ENCODE data around the gene KIF26B. TPM values are rescaled to one million over a fixed set of nuclear protein-coding genes. Genes with fewer than 3 reads are reported as not detected.
A peak's percentile ranks its signal among the peaks of the same experiment; 100 is the strongest.
"Not testable (repeated sequence)": the region's sequence is repeated elsewhere in the genome, so short reads cannot be mapped to it uniquely, and the experiment has no call there.

The KIF26B gene
- total and polyA plus RNA-seq, 2 experiments from 2014 or later, result 2.5 to 8.0 TPM

- in situ Hi-C loops (cut with MboI), result no loop called here
Measured at GRCh38 chr1:245336149-245336983, 181.6 kb downstream of the KIF26B start.

GRCh38 chr1:245336984-245337355, 182.2 kb downstream of the KIF26B start:
- H3K27ac ChIP-seq; H4K20me1 ChIP-seq (ENCODE audit: insufficient read depth); H3K79me2 ChIP-seq (ENCODE audit: insufficient read depth); H3K9ac ChIP-seq; in situ Hi-C loops (cut with MboI); DNase-seq; H3K27me3 ChIP-seq (replicated peaks; ENCODE audit: insufficient read depth); H3K4me1 ChIP-seq (ENCODE audit: insufficient read depth); H3F3A ChIP-seq (ENCODE audit: insufficient read depth); H3K36me3 ChIP-seq (ENCODE audit: low read depth); H3K4me2 ChIP-seq (ENCODE audit: unreplicated experiment); H2AFZ ChIP-seq; H3K4me3 ChIP-seq; H3K9me2 ChIP-seq (ENCODE audit: insufficient read depth); H3K9me3 ChIP-seq (ENCODE audit: low read depth): not testable (repeated sequence)
- 95% methylated on average over 2 of the region's 2 CpGs for WGBS, 2 experiments (ENCODE audit: low coverage in 1 of 2, low lambda C conversion rate in 2 of 2, missing lambda C conversion rate in 2 of 2)

More at GRCh38 chr1:245336149-245336983, 181.6 kb downstream of the KIF26B start:
- H3F3A ChIP-seq (ENCODE audit: insufficient read depth), result peaks cover 7% of the 10 kb centered on the region; the same call in 1 of the 2 replicates
- H3K4me1 ChIP-seq (ENCODE audit: insufficient read depth), result peaks cover 9% of the 10 kb centered on the region; the same call in 1 of the 2 replicates
- no peaks in the 10 kb centered on the region for H3K9me2 ChIP-seq (ENCODE audit: insufficient read depth)
- no peak overlapping the region for H3K4me2 ChIP-seq (ENCODE audit: unreplicated experiment)
- H3K4me3 ChIP-seq, result no peak overlapping the region
- H3K9ac ChIP-seq, result no peak overlapping the region
- H3K27me3 ChIP-seq (replicated peaks; ENCODE audit: insufficient read depth), result no peaks in the 10 kb centered on the region
- no peaks in the 10 kb centered on the region for H3K79me2 ChIP-seq (ENCODE audit: insufficient read depth)
- H4K20me1 ChIP-seq (ENCODE audit: insufficient read depth), result no peaks in the 10 kb centered on the region
- no peaks in the 10 kb centered on the region for H3K36me3 ChIP-seq (ENCODE audit: low read depth)
- H2AFZ ChIP-seq, result no peak overlapping the region
- DNase-seq, result no peak
- no peak for TF ChIP-seq EZH2 (IDR thresholded peaks at IDR 0.05; ENCODE audit: insufficient read depth, poor library complexity, severe bottlenecking)
- no peak for TF ChIP-seq EZH2phosphoT487 (IDR thresholded peaks at IDR 0.05; ENCODE audit: insufficient read depth, low read depth)
- H3K9me3 ChIP-seq (ENCODE audit: low read depth), result no peaks in the 10 kb centered on the region
- WGBS, 2 experiments (ENCODE audit: low coverage in 1 of 2, low lambda C conversion rate in 2 of 2, missing lambda C conversion rate in 2 of 2), result 73 to 77% methylated on average over 20 to 22 of the region's 22 CpGs
- H3K27ac ChIP-seq, result no peak overlapping the region

- no peaks in the 10 kb centered on the region for H4K20me1 ChIP-seq (ENCODE audit: insufficient read depth)
- H3K9ac ChIP-seq, result no peak overlapping the region
- no peak overlapping the region for H3K4me3 ChIP-seq
- peak overlapping the region; percentile 64 for H2AFZ ChIP-seq
- H3F3A ChIP-seq (ENCODE audit: insufficient read depth), result peaks cover 7% of the 10 kb centered on the region; the same call in 1 of the 2 replicates
- in situ Hi-C loops (cut with MboI), result no loop called here
- TF ChIP-seq EZH2 (IDR thresholded peaks at IDR 0.05; ENCODE audit: insufficient read depth, poor library complexity, severe bottlenecking), result no peak
- TF ChIP-seq EZH2phosphoT487 (IDR thresholded peaks at IDR 0.05; ENCODE audit: insufficient read depth, low read depth), result no peak
- DNase-seq, result peak; percentile 40
- H3K9me2 ChIP-seq (ENCODE audit: insufficient read depth), result no peaks in the 10 kb centered on the region
- no peaks in the 10 kb centered on the region for H3K79me2 ChIP-seq (ENCODE audit: insufficient read depth)
- WGBS, 2 experiments (ENCODE audit: low coverage in 1 of 2, low lambda C conversion rate in 2 of 2, missing lambda C conversion rate in 2 of 2), result 41 to 42% methylated on average over 10 of the region's 10 CpGs
- no peaks in the 10 kb centered on the region for H3K4me1 ChIP-seq (ENCODE audit: insufficient read depth)
- no peak overlapping the region for H3K27ac ChIP-seq
- no peak overlapping the region for H3K4me2 ChIP-seq (ENCODE audit: unreplicated experiment)
- no peaks in the 10 kb centered on the region for H3K9me3 ChIP-seq (ENCODE audit: low read depth)
- no peaks in the 10 kb centered on the region for H3K36me3 ChIP-seq (ENCODE audit: low read depth)
- no peaks in the 10 kb centered on the region for H3K27me3 ChIP-seq (replicated peaks; ENCODE audit: insufficient read depth)
Measured at GRCh38 chr1:245337829-245338484, 183.2 kb downstream of the KIF26B start.

- 37 to 38% methylated on average over 5 of the region's 5 CpGs for WGBS, 2 experiments (ENCODE audit: low coverage in 1 of 2, low lambda C conversion rate in 2 of 2, missing lambda C conversion rate in 2 of 2)
- in situ Hi-C loops (cut with MboI), result no loop called here
- Histone ChIP-seq H3K4me1 (ENCODE audit: insufficient read depth) (no peaks in the 10 kb centered on the region), H3K36me3 (ENCODE audit: low read depth) (no peaks in the 10 kb centered on the region), H3K4me2 (ENCODE audit: unreplicated experiment) (no peak overlapping the region), H3K9me3 (ENCODE audit: low read depth) (no peaks in the 10 kb centered on the region), H3K79me2 (ENCODE audit: insufficient read depth) (no peaks in the 10 kb centered on the region), H3K27ac (no peak overlapping the region), H3F3A (ENCODE audit: insufficient read depth) (peaks cover 7% of the 10 kb centered on the region; the same call in 1 of the 2 replicates), H3K9me2 (ENCODE audit: insufficient read depth) (no peaks in the 10 kb centered on the region), H3K27me3 (replicated peaks; ENCODE audit: insufficient read depth) (no peaks in the 10 kb centered on the region), H3K4me3 (no peak overlapping the region), H2AFZ (peak overlapping the region; percentile 64), H4K20me1 (ENCODE audit: insufficient read depth) (no peaks in the 10 kb centered on the region), H3K9ac (no peak overlapping the region)
- TF ChIP-seq EZH2phosphoT487 (IDR thresholded peaks at IDR 0.05; ENCODE audit: insufficient read depth, low read depth), result no peak
- TF ChIP-seq EZH2 (IDR thresholded peaks at IDR 0.05; ENCODE audit: insufficient read depth, poor library complexity, severe bottlenecking), result no peak
- no peak for DNase-seq
Measured at GRCh38 chr1:245338485-245338877, 183.7 kb downstream of the KIF26B start.

All from GM23248 (cell line).